Astrocyte of the cerebellum (primary cell): ENCODE measurements around the gene ZNF503.

ENCODE experiments used
- DNase-seq: peaks from one replicate; pipeline ENCODE4 v3.0.0-alpha.2; 2011; ENCODE audit warnings: low read depth
- H3K4me3 ChIP-seq: 2 replicates; pipeline ENCODE4 v1.5.1; 2011; ENCODE audit warnings: mild to moderate bottlenecking, low read depth, low read length, moderate library complexity
- in situ Hi-C: cut with HindIII; loops from 2 replicates; pipeline ENCODE4 v1.10.0; 2017; ENCODE audit warnings: low sequenced_read_pairs
- TF ChIP-seq, protein P1 (sequence below): IDR thresholded peaks from 2 replicates; pipeline ENCODE4 v1.5.1; 2012; ENCODE audit warnings: low read length, low read depth, moderate library complexity, mild to moderate bottlenecking; ENCODE audit errors: missing control alignments

The ZNF503 gene

DNA sequence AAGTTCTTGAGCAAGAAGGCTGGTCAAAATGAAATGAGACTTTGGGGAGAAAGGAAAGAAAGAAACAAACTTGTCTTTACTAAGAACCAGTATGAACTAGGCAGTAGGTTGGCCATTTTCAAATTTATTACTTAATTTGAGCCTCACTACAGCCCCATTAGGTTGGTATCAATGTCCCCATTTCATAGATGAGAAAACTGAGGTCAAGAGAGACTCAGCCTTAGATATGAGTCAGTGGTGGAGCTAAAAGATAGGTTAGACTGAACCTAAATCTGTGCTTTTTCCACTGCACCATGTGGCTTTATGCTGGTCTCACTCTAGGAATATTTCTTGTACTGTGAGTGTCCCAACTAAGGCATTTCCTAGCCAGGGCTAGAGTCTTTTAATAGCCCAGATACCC is 8.8 kb downstream of the ZNF503 start:
- in situ Hi-C loops = no loop called here
- TF ChIP-seq, protein P1, sequence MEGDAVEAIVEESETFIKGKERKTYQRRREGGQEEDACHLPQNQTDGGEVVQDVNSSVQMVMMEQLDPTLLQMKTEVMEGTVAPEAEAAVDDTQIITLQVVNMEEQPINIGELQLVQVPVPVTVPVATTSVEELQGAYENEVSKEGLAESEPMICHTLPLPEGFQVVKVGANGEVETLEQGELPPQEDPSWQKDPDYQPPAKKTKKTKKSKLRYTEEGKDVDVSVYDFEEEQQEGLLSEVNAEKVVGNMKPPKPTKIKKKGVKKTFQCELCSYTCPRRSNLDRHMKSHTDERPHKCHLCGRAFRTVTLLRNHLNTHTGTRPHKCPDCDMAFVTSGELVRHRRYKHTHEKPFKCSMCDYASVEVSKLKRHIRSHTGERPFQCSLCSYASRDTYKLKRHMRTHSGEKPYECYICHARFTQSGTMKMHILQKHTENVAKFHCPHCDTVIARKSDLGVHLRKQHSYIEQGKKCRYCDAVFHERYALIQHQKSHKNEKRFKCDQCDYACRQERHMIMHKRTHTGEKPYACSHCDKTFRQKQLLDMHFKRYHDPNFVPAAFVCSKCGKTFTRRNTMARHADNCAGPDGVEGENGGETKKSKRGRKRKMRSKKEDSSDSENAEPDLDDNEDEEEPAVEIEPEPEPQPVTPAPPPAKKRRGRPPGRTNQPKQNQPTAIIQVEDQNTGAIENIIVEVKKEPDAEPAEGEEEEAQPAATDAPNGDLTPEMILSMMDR = no peak
- no peak for DNase-seq
- no peak overlapping the region for H3K4me3 ChIP-seq

DNA sequence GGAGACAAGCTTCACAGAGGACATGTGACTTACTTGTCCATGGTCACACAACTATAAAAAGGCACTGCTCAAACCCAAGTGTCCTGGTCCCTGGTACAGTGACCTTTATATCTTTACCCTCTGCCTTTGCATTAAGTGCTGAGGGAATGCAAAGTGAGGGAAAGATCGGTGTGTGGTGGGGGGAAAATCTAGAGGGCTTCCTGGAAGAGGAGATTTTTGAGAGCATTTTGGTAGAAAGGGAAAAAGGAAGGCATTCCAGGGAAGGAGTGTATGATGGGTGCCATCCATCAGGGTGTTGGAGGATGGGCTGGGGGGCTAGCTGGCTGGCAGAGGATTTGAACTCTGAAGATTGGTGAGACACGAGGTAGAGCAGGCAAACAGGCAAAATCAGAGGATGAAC is 9.3 kb downstream of the ZNF503 start:
- no peak for DNase-seq
- TF ChIP-seq, protein P1 = no peak
- no peak overlapping the region for H3K4me3 ChIP-seq
- in situ Hi-C loops = no loop called here

DNA sequence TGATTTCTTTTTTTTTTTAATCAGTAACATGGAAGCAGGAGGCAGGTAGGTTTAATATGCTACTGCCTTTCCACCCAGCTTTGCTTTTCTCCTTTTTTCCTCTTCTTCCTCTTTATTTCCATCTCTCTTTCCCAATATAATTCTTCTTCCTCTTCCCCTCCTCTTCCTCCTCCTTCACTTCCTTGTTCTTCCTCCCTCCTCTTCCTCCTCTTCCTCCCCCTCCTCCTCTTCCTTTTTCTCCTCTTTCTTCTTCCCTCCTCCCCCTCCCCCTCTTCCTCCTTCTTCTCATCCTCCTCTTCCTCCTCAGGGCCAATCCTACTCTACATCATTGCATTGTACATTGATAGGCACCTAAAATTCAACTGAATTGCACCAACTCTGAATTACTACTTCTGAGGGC is 11.4 kb downstream of the ZNF503 start:
- DNase-seq = no peak
- H3K4me3 ChIP-seq = no peak overlapping the region
- TF ChIP-seq, protein P1 = no peak
- in situ Hi-C loops = no loop called here

DNA sequence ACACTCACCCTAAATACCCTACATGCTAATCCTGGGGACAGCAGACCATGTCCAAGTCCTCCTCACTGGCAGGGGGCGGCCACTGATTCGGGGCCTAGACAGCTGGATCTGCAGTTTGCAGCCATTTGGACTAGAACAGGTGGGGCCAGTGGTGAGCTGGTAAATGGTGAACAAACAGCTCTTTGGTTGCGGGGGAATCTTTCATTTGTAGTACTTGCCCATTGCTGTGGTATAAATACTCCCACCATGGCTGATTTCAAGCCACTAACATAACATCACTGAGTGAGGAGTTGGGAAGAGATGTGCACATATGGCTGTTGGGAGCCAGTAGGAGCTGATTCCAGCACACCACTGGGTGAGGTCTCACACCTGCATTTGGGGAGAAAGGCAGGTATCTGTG is 13.5 kb downstream of the ZNF503 start:
- DNase-seq = no peak
- in situ Hi-C loops = no loop called here
- H3K4me3 ChIP-seq = no peak overlapping the region
- TF ChIP-seq, protein P1 = no peak

DNA sequence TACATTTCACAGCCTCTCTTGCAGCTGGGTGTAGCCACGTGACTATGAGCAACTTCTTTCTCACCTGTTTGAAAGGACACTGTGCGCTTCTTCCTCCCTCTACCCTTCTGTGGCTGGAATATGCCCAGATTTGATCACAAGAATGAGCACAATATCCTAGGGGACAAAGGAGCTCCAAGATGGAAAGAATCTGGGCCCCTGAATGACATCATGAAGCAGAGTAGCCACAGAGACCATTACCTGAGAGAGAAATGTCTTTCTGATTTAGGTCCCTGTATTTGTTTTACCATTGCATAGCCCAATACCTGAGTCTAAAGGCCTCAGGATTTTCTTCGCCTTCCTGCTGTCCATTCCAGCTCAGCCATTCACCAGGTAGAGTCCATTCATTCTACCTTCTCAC is 15.4 kb downstream of the ZNF503 start:
- TF ChIP-seq, protein P1 = no peak
- DNase-seq = no peak
- no peak overlapping the region for H3K4me3 ChIP-seq
- in situ Hi-C loops = no loop called here

DNA sequence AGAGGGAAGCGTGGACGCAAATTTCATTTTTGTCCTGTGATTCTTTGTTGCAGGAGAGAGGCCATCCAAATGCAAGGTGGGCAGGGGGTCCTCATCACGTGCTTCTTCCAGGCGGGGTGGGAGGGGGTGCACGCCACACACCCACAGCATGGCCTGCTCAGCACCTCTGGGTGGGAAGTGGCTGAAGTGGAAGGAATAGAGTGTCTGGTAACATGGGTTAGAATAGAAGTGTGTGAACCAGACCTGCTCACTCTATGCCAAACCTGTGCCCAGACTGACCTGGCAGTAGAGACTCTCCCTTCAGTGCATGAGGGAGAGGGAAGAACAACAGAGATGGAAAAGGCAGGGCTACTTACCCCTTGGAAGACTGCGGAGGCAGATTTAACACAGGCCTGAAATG is 21.7 kb downstream of the ZNF503 start:
- DNase-seq = no peak
- H3K4me3 ChIP-seq = no peak overlapping the region
- TF ChIP-seq, protein P1 = no peak
- in situ Hi-C loops = no loop called here

DNA sequence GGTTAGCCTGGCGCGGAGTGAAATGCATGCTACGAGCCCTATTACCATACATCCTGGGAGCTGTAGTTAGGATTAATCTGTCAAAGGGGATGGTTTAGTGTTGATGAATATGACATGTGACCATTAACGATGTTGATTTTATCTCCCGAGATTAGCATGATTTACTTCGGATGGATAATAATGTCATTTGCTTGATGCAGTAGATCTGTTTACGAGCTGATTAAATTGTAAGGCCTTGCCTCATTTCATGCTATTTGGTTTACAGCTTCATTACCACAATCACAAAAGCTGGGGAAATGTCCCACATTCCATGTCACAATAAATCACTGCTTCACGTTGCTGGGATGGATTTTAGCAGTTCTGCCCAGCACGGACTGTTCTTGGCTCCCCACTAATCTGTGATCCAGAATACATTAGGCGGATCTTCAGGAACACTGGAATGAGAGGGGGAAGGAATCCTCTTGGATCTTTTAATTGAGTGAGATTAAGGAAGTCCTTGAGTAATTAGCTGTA is 22.3 kb downstream of the ZNF503 start:
- in situ Hi-C loops = no loop called here
- TF ChIP-seq, protein P1 = no peak
- DNase-seq = no peak
- no peak overlapping the region for H3K4me3 ChIP-seq
